ENCODE results near the gene SLC4A4.

The SLC4A4 gene

DNA sequence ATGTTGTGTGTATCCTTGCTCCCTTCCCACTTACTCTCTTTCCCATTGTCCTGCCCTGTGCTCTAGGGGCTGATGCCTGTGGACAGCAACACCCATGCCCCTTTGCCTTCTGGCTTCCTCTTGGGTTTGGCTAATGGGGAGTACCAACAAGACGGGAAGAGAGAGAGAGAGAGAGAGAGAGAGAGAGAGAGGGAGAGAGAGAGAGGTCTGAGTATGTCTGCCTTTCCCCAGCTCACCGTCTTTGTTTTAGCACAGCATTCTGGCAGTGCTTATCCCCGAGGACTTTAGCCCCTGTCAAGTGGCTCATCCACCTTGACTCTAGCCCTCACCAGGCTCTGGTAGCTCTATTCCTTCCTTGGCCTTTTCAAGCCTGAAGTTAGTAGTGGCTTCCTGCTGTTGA, 128.0 kb downstream of the SLC4A4 start:
- Histone ChIP-seq H2BK12ac (ENCODE audit: low read length) (no peak overlapping the region), H3K79me1 (ENCODE audit: low read depth, low read length) (no peaks in the 10 kb centered on the region), H2BK5ac (ENCODE audit: low read length) (no peak overlapping the region), H2AK5ac (ENCODE audit: low read depth, low read length) (no peak overlapping the region), H4K91ac (ENCODE audit: low read depth, low read length, poor library complexity) (no peak overlapping the region), H2BK120ac (ENCODE audit: low read depth, low read length) (no peak overlapping the region), H2AFZ (ENCODE audit: low read length) (no peak overlapping the region), H3K4me2 (ENCODE audit: insufficient read depth, low read length, poor library complexity, severe bottlenecking) (no peak overlapping the region), H4K8ac (ENCODE audit: low read depth, low read length) (no peak overlapping the region), H3K9ac (ENCODE audit: low read depth, low read length, poor library complexity) (no peak overlapping the region), H3K4ac (ENCODE audit: low read length) (no peak overlapping the region), H3K18ac (ENCODE audit: low read length) (no peak overlapping the region), H3K4me1 (ENCODE audit: control insufficient read depth in 2 of 2, insufficient read depth in 1 of 2, low read depth in 1 of 2, low read length in 2 of 2) (no peaks in the 10 kb centered on the region), H3K23ac (ENCODE audit: low read depth, low read length, poor library complexity) (no peak overlapping the region), H3K36me3 (replicated peaks in 1 of 2; ENCODE audit: control insufficient read depth in 2 of 2, insufficient read depth in 2 of 2, low read length in 2 of 2) (no peaks in the 10 kb centered on the region), H2BK15ac (ENCODE audit: low read length) (no peak overlapping the region), H3K9me3 (replicated peaks in 1 of 2; ENCODE audit: control insufficient read depth in 2 of 2, insufficient read depth in 1 of 2, low read depth in 1 of 2, low read length in 2 of 2) (no peaks in the 10 kb centered on the region), H3K27me3 (ENCODE audit: control insufficient read depth in 3 of 3, insufficient read depth in 3 of 3, low read depth in 1 of 3, low read length in 3 of 3) (no peaks in the 10 kb centered on the region), H3K14ac (ENCODE audit: low read length) (no peak overlapping the region), H3K4me3 (ENCODE audit: low read length in 2 of 2) (no peak overlapping the region), H3K27ac (replicated peaks; ENCODE audit: low read length) (no peak overlapping the region)
- no peak for DNase-seq (ENCODE audit: low spot score)
- WGBS, 2 donors (ENCODE audit: extremely low coverage in 2 of 2, insufficient read length in 2 of 2, insufficient replicate concordance in 1 of 2) = no CpG with 5 or more reads among the region's 3 CpGs

DNA sequence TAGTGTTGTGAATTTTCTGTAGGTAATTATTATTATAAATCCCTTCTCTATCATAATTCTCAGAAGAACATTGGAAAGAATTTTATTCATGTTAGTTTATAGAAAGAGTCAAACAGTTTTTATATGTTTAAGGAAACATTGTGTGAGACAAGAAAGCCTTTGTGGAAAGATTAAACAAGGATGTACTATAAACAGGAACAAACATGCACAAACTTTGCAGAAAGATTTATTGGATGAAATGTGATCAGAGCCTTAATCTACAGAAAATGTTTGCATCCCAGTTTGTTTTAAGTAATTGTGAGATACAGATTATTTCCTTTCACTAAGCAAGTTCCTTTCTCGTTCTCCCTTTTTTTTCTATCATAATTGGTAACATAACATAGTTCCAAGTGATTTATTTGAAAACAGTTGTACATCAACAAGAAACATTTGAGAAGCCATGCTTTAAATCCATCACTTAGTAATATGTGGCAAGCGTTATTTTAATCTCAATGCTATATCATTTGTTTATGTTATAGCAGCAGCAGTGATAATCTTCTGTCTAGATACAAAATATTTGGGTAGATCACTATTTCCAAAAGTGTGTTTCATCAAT, 129.4 kb downstream of the SLC4A4 start:
- Histone ChIP-seq H2AK5ac (ENCODE audit: low read depth, low read length) (no peak overlapping the region), H2AFZ (ENCODE audit: low read length) (no peak overlapping the region), H4K8ac (ENCODE audit: low read depth, low read length) (no peak overlapping the region), H3K4ac (ENCODE audit: low read length) (no peak overlapping the region), H3K4me1 (ENCODE audit: control insufficient read depth in 2 of 2, insufficient read depth in 1 of 2, low read depth in 1 of 2, low read length in 2 of 2) (no peaks in the 10 kb centered on the region), H3K14ac (ENCODE audit: low read length) (no peak overlapping the region), H3K23ac (ENCODE audit: low read depth, low read length, poor library complexity) (no peak overlapping the region), H3K27me3 (ENCODE audit: control insufficient read depth in 3 of 3, insufficient read depth in 3 of 3, low read depth in 1 of 3, low read length in 3 of 3) (no peaks in the 10 kb centered on the region), H3K4me3 (ENCODE audit: low read length in 2 of 2) (no peak overlapping the region), H3K9me3 (replicated peaks in 1 of 2; ENCODE audit: control insufficient read depth in 2 of 2, insufficient read depth in 1 of 2, low read depth in 1 of 2, low read length in 2 of 2) (peaks cover 0 to 2% of the 10 kb centered on the region in 2 donors), H3K4me2 (ENCODE audit: insufficient read depth, low read length, poor library complexity, severe bottlenecking) (no peak overlapping the region), H3K36me3 (replicated peaks in 1 of 2; ENCODE audit: control insufficient read depth in 2 of 2, insufficient read depth in 2 of 2, low read length in 2 of 2) (no peaks in the 10 kb centered on the region), H2BK15ac (ENCODE audit: low read length) (no peak overlapping the region), H3K27ac (replicated peaks; ENCODE audit: low read length) (no peak overlapping the region), H2BK12ac (ENCODE audit: low read length) (no peak overlapping the region), H2BK120ac (ENCODE audit: low read depth, low read length) (no peak overlapping the region), H2BK5ac (ENCODE audit: low read length) (no peak overlapping the region), H4K91ac (ENCODE audit: low read depth, low read length, poor library complexity) (no peak overlapping the region), H3K9ac (ENCODE audit: low read depth, low read length, poor library complexity) (no peak overlapping the region), H3K79me1 (ENCODE audit: low read depth, low read length) (no peaks in the 10 kb centered on the region), H3K18ac (ENCODE audit: low read length) (no peak overlapping the region)
- DNase-seq (ENCODE audit: low spot score) = no peak
- WGBS, 2 donors (ENCODE audit: extremely low coverage in 2 of 2, insufficient read length in 2 of 2, insufficient replicate concordance in 1 of 2) = no CpG with 5 or more reads among the region's 2 CpGs

DNA sequence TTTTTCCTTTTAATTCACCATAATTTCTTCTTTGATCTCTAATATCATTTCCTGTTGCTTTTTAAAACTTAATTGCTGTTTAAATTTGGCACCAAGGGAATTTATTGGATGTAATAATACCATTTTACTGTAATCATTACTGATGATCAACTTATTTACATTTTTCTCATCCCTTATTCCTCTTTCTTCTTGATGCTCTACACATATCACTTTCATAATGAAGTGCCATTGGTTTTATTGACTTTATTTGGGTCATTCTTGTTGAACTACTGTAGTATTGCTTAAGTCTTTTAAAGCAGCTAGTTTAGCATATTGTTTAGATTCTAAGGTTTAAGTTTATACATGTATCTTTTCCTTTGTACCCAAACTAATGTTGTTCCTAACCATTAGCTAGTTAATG, 130.7 kb downstream of the SLC4A4 start:
- H3K14ac ChIP-seq (ENCODE audit: low read length) = no peak overlapping the region
- no peak overlapping the region for H3K23ac ChIP-seq (ENCODE audit: low read depth, low read length, poor library complexity)
- no peak overlapping the region for H2BK5ac ChIP-seq (ENCODE audit: low read length)
- peaks cover 0 to 2% of the 10 kb centered on the region in 2 donors for H3K4me1 ChIP-seq (ENCODE audit: control insufficient read depth in 2 of 2, insufficient read depth in 1 of 2, low read depth in 1 of 2, low read length in 2 of 2)
- H3K4me2 ChIP-seq (ENCODE audit: insufficient read depth, low read length, poor library complexity, severe bottlenecking) = no peak overlapping the region
- no peak for DNase-seq (ENCODE audit: low spot score)
- H4K8ac ChIP-seq (ENCODE audit: low read depth, low read length) = no peak overlapping the region
- H2AK5ac ChIP-seq (ENCODE audit: low read depth, low read length) = no peak overlapping the region
- H3K9me3 ChIP-seq (replicated peaks in 1 of 2; ENCODE audit: control insufficient read depth in 2 of 2, insufficient read depth in 1 of 2, low read depth in 1 of 2, low read length in 2 of 2) = peaks cover 0 to 2% of the 10 kb centered on the region in 2 donors
- H4K91ac ChIP-seq (ENCODE audit: low read depth, low read length, poor library complexity) = no peak overlapping the region
- H2BK15ac ChIP-seq (ENCODE audit: low read length) = no peak overlapping the region
- no peaks in the 10 kb centered on the region for H3K79me1 ChIP-seq (ENCODE audit: low read depth, low read length)
- no peak overlapping the region for H2BK12ac ChIP-seq (ENCODE audit: low read length)
- no peaks in the 10 kb centered on the region for H3K36me3 ChIP-seq (replicated peaks in 1 of 2; ENCODE audit: control insufficient read depth in 2 of 2, insufficient read depth in 2 of 2, low read length in 2 of 2)
- no peak overlapping the region for H3K18ac ChIP-seq (ENCODE audit: low read length)
- no peak overlapping the region for H3K9ac ChIP-seq (ENCODE audit: low read depth, low read length, poor library complexity)
- no peak overlapping the region for H3K27ac ChIP-seq (replicated peaks; ENCODE audit: low read length)
- H3K4me3 ChIP-seq (ENCODE audit: low read length in 2 of 2) = no peak overlapping the region
- no peaks in the 10 kb centered on the region for H3K27me3 ChIP-seq (ENCODE audit: control insufficient read depth in 3 of 3, insufficient read depth in 3 of 3, low read depth in 1 of 3, low read length in 3 of 3)
- no peak overlapping the region for H2AFZ ChIP-seq (ENCODE audit: low read length)
- no peak overlapping the region for H3K4ac ChIP-seq (ENCODE audit: low read length)
- H2BK120ac ChIP-seq (ENCODE audit: low read depth, low read length) = no peak overlapping the region

DNA sequence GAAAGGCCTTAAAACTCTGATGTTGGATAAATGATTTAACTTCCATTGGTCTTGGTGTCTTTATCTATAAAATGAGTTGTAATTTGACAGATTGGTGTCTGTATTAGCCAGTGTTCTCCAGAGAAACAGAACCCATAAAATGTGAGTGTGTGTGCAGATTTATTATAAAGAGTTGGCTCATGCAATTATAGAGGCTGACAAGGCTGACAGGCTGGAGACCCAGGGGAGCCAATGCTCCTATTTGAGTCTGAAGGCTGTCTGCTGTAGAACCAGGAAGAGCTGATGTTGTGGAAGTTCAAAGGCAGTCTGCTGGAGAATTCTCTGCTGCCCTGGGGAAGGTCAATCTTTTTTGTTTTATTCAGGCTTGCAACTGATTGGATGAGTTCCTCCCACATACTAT, 131.7 kb downstream of the SLC4A4 start:
- Histone ChIP-seq H4K8ac (ENCODE audit: low read depth, low read length) (no peak overlapping the region), H4K91ac (ENCODE audit: low read depth, low read length, poor library complexity) (no peak overlapping the region), H3K27ac (replicated peaks; ENCODE audit: low read length) (no peak overlapping the region)

More for the DNA sequence above, 131.7 kb downstream of the SLC4A4 start:
- no peak overlapping the region for H3K4me3 ChIP-seq (ENCODE audit: low read length in 2 of 2)
- H3K4me2 ChIP-seq (ENCODE audit: insufficient read depth, low read length, poor library complexity, severe bottlenecking) = no peak overlapping the region
- no peak overlapping the region for H3K23ac ChIP-seq (ENCODE audit: low read depth, low read length, poor library complexity)
- H3K4me1 ChIP-seq (ENCODE audit: control insufficient read depth in 2 of 2, insufficient read depth in 1 of 2, low read depth in 1 of 2, low read length in 2 of 2) = peaks cover 0 to 2% of the 10 kb centered on the region in 2 donors
- no peaks in the 10 kb centered on the region for H3K27me3 ChIP-seq (ENCODE audit: control insufficient read depth in 3 of 3, insufficient read depth in 3 of 3, low read depth in 1 of 3, low read length in 3 of 3)
- no peak overlapping the region for H2BK15ac ChIP-seq (ENCODE audit: low read length)
- no peak overlapping the region for H3K9ac ChIP-seq (ENCODE audit: low read depth, low read length, poor library complexity)
- H3K14ac ChIP-seq (ENCODE audit: low read length) = no peak overlapping the region
- no peak overlapping the region for H2AFZ ChIP-seq (ENCODE audit: low read length)
- H2AK5ac ChIP-seq (ENCODE audit: low read depth, low read length) = no peak overlapping the region
- H2BK5ac ChIP-seq (ENCODE audit: low read length) = no peak overlapping the region
- no peaks in the 10 kb centered on the region for H3K79me1 ChIP-seq (ENCODE audit: low read depth, low read length)
- H3K9me3 ChIP-seq (replicated peaks in 1 of 2; ENCODE audit: control insufficient read depth in 2 of 2, insufficient read depth in 1 of 2, low read depth in 1 of 2, low read length in 2 of 2) = peaks cover 0 to 2% of the 10 kb centered on the region in 2 donors
- no peaks in the 10 kb centered on the region for H3K36me3 ChIP-seq (replicated peaks in 1 of 2; ENCODE audit: control insufficient read depth in 2 of 2, insufficient read depth in 2 of 2, low read length in 2 of 2)
- H3K4ac ChIP-seq (ENCODE audit: low read length) = no peak overlapping the region
- no peak overlapping the region for H2BK12ac ChIP-seq (ENCODE audit: low read length)
- no peak for DNase-seq (ENCODE audit: low spot score)
- H3K18ac ChIP-seq (ENCODE audit: low read length) = no peak overlapping the region
- no peak overlapping the region for H2BK120ac ChIP-seq (ENCODE audit: low read depth, low read length)

All from neuronal stem cell (in vitro differentiated cells).